Spinal cord (tissue), 4 donors: Measurements from ENCODE around the gene ST3GAL6. TPM values are rescaled to one million over a fixed set of nuclear protein-coding genes. Genes with fewer than 3 reads are reported as not detected.

Experiments used
- polyA plus RNA-seq, 2 donors: library from polyadenylated mRNA; unstranded; fragments of 120-200 nt; gene quantifications; one replicate each; pipeline ENCODE4 v1.2.1, GENCODE V29; 2013; ENCODE audit not compliant: insufficient read length in 2 of 2
- small RNA-seq: library from RNA; depleted of rRNA; stranded (forward); fragments of <200 nt; gene quantifications from one replicate; pipeline ENCODE3, GENCODE V24; 2014; ENCODE audit warnings: low replicate concordance
- total RNA-seq, 2 donors: library from RNA; depleted of rRNA in 1 of 2; stranded (reverse); fragments of 120-200 nt in 1 of 2; fragments of >200 nt in 1 of 2; gene quantifications; one replicate each; pipeline versions ENCODE4 v1.2.3 to v1.2.4, GENCODE V29; 2013 to 2014

Gene ST3GAL6
- total and polyA plus RNA-seq, 4 donors, result 14.2 to 24.2 (median 22.0) TPM

Small RNA genes within 50 kb of the gene (small RNA-seq; reads per million reads assigned to genes)
- not detected for gene RNU6-26P

Other genes starting within 250 kb of the ST3GAL6 start
- 100 to 1,000 TPM; 143 to 263 TPM for gene CLDND1, start 240.4 kb upstream of the ST3GAL6 start, total RNA-seq
- gene CLDND1, start 240.4 kb upstream of the ST3GAL6 start, polyA plus RNA-seq, result 100 to 1,000 TPM; 182 to 203 TPM
- gene GPR15, start 231.4 kb upstream of the ST3GAL6 start, total RNA-seq, result not detected
- gene GPR15, start 231.4 kb upstream of the ST3GAL6 start, polyA plus RNA-seq, result not detected
- 10 to 100 TPM; 19.5 to 21.8 TPM for gene CPOX, start 169.7 kb upstream of the ST3GAL6 start, total RNA-seq
- gene CPOX, start 169.7 kb upstream of the ST3GAL6 start, polyA plus RNA-seq, result 10 to 100 TPM; 24.0 to 26.7 TPM
- gene DCBLD2, start 138.4 kb downstream of the ST3GAL6 start, total RNA-seq, result 10 to 100 TPM; 31.1 to 42.3 TPM
- 10 to 100 TPM; 25.0 to 27.9 TPM for gene DCBLD2, start 138.4 kb downstream of the ST3GAL6 start, polyA plus RNA-seq